ENCODE data around the gene ST6GALNAC6.
A peak's percentile ranks its signal among the peaks of the same experiment; 100 is the strongest.

ST6GALNAC6 gene

DNA sequence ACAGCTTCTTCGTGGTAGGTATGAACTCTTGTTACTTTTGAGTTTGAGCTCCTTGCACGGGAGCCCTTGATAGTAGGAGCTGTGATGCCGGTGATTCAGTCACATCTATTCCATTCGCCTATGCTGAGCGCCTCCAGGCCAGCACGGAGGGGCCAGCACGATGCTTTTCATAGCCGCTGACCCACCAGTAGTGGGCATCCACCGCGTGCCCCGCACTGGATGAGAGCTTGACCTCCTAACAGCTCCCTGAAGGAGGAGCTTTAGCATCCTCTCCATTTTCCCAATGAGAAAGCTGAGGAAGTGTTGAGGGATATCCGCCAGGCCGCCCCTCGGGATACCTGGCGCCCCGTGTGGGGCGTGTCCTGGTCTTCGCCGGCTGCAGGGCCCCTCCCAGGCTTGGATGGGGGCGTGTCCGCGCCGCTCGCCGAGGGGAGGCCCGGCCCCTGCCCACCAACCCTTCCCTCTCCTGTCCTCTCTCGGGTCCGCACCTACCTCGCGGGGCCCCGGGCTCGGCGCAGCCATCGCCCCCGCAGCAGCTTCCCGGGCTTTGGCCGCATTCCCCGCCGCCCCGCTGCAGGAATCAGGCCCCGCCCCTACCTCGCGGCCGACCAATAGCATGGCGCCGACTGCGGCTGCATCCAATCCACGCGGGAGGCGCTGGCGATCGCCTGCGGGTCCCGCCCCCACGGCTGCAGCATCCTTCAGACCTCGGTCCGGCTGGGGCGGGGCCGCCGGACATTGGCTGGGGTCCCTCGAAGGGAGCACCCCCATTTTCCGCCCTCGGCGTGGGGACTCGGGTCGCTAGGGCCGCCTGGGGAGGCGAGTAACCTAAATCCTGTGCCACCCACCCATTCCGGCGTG is 31.1 kb upstream of the ST6GALNAC6 start, which contains the start of gene PIP5KL1:
Gene PIP5KL1, minus strand, starts transcription at position 547 of the 861 bp plus-strand sequence. Its CDS starts 25 bp downstream, at position 522.
- Histone ChIP-seq H3K27me3 (no peaks in the 10 kb centered on the region), H3K4me1 (peaks cover 5% of the 10 kb centered on the region), H3K36me3 (no peaks in the 10 kb centered on the region), H3K4me3 (ENCODE audit: low read depth, low read length) (peak within 1 kb of the TSS; percentile 55), H3K9me3 (no peaks in the 10 kb centered on the region)
- peak; percentile 95 for DNase-seq
- TF ChIP-seq, protein P1, sequence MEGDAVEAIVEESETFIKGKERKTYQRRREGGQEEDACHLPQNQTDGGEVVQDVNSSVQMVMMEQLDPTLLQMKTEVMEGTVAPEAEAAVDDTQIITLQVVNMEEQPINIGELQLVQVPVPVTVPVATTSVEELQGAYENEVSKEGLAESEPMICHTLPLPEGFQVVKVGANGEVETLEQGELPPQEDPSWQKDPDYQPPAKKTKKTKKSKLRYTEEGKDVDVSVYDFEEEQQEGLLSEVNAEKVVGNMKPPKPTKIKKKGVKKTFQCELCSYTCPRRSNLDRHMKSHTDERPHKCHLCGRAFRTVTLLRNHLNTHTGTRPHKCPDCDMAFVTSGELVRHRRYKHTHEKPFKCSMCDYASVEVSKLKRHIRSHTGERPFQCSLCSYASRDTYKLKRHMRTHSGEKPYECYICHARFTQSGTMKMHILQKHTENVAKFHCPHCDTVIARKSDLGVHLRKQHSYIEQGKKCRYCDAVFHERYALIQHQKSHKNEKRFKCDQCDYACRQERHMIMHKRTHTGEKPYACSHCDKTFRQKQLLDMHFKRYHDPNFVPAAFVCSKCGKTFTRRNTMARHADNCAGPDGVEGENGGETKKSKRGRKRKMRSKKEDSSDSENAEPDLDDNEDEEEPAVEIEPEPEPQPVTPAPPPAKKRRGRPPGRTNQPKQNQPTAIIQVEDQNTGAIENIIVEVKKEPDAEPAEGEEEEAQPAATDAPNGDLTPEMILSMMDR (IDR thresholded peaks at IDR 0.05; ENCODE audit: low read depth, low read length), result peak; percentile 20; the same call in 1 of the 2 replicates

DNA sequence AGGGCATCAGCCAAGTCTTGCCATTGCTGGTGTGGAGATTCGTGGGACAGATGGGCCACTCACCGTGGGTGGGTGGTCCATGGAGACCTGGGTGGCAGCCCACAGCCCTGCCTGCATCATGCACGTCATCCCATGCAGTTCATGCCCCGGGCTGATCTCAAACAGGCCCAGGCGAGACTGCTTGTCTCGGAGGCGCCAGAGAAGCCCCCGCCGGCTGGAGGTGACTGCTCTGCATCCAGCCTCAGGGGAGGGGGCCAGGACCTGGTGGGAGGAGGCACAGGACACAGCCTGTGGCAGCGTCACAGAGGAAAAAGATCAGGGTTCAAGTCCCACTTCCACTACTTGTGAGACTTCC is 30.2 kb upstream of the ST6GALNAC6 start:
- DNase-seq, result peak; percentile 50
- Histone ChIP-seq H3K36me3 (no peaks in the 10 kb centered on the region), H3K4me3 (ENCODE audit: low read depth, low read length) (no peak overlapping the region), H3K9me3 (no peaks in the 10 kb centered on the region), H3K27me3 (no peaks in the 10 kb centered on the region), H3K4me1 (peaks cover 5% of the 10 kb centered on the region)
- TF ChIP-seq, protein P1 (IDR thresholded peaks at IDR 0.05; ENCODE audit: low read depth, low read length), result no peak

DNA sequence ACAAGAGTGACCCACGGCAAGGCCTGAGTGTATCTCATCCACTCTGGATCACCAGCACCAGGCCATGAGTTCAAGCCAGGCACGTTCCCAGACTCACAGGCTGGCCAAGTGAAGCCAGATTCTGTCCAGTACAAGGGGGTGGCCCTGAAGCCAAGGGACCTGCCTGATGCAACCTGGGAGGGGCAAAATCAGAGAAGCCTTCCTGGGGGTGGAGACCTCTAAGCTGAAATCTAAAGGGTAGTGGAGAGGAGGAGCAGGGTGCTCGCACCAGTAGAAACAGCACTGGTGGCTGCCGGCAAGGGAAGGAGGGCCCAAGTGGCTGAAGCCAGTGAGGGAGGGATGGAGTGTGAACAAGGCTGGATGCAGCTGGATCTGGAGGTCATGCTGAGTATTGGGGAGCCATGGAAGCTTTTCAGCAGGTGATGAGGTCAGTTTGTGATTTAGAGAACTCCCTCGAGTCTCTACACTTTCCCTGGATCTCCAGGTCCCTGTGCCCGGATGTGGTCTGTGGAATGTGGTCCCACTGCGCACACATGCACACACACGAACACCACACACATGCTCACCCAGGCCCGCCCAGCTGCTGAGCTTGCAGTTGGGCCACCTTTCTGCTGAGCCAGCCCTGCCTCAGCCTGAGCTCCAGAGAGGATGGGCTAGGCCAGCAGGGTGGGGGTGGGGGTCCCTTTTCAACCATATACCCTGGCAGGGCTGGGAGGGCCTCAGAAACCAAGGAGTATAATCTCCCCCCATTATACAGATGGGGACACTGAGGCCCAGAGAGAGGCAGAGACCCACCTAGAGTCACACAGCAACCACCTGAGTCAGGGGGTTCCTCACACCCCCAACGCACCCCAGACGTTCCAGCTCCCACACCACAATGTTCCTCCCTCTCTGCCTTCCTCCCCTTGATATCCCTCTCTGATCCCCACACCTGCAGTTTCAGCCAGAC is 29.5 kb upstream of the ST6GALNAC6 start:
- H3K4me1 ChIP-seq, result peaks cover 5% of the 10 kb centered on the region
- H3K27me3 ChIP-seq, result no peaks in the 10 kb centered on the region
- no peak for DNase-seq
- no peaks in the 10 kb centered on the region for H3K36me3 ChIP-seq
- no peak overlapping the region for H3K4me3 ChIP-seq (ENCODE audit: low read depth, low read length)
- no peaks in the 10 kb centered on the region for H3K9me3 ChIP-seq
- TF ChIP-seq, protein P1 (IDR thresholded peaks at IDR 0.05; ENCODE audit: low read depth, low read length), result no peak

DNA sequence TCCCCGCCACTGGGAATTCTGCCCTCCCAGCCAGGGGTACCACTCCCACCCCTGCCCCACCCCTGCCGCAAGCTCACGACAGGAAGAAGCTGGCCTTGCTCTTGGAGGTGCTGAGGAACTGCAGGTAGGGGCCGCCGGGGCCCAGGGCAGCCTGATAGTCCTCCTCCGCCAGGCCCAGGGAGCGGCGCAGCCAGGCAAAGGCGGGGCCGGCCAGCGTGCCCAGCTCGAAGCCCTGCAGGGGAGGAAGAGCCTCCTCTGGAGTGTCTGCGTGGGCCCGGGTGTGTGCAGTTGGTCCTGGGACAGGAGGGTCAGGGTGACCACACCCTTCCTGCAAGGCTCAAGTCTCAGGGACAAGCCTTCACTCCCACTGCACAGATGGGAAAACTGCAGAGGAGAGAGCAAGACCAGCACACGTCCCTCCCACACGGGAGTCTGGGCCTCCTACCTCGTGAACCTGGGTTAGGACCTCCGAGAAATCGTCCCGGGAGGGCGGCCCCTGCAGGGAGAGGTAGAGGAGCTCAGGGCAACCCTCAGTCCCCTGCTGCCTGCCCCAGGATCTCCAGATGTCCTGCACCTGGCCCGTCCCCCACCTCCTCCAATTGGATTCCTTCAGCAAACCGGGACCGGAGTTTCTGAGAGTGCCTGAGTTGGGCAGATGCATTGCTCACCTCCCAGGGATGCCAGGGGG is 28.7 kb upstream of the ST6GALNAC6 start:
- Histone ChIP-seq H3K4me3 (ENCODE audit: low read depth, low read length) (no peak overlapping the region), H3K36me3 (no peaks in the 10 kb centered on the region), H3K4me1 (peaks cover 5% of the 10 kb centered on the region), H3K27me3 (no peaks in the 10 kb centered on the region), H3K9me3 (no peaks in the 10 kb centered on the region)
- TF ChIP-seq, protein P1 (IDR thresholded peaks at IDR 0.05; ENCODE audit: low read depth, low read length), result no peak
- DNase-seq, result no peak

DNA sequence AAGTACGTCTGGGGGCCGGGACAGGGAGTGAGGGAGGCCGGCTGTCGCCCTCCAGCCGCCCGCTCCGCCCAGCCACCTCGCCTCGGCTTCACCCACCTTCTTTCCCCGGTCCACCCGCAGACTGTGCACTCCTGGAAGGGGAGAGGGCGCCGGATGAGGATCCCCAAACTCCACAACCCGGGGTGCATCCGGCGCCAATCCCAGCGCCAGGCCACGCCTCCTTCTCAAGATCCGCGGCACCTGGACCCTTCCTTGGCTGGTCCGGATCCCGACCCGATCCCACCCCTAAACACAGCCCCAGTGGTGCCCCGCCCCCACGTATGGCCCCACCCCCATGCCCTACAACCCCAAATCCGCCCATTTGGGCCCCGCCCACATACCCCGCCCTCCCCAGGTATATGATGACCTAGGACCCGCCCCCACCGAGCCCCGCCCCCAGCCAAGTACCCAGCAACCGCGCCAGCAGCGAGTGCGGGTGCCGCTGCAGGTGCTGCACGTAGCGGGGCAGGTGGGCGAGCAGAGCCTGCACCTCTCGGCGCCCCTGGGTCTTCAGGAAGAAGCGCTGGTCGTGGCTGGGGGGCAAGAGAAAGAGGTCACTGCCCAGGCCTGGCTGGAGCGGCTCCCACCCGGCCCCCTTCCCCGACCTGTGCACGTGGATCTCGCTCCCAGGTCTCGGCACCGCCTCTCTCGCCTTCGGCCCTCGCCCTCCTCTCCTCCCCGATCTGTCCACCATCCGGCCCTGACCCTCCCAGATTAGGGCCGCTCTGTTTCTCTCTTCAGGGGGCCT is 28.0 kb upstream of the ST6GALNAC6 start:
- Histone ChIP-seq H3K9me3 (no peaks in the 10 kb centered on the region), H3K27me3 (no peaks in the 10 kb centered on the region), H3K4me1 (peaks cover 9% of the 10 kb centered on the region), H3K36me3 (no peaks in the 10 kb centered on the region), H3K4me3 (ENCODE audit: low read depth, low read length) (no peak overlapping the region)
- TF ChIP-seq, protein P1 (IDR thresholded peaks at IDR 0.05; ENCODE audit: low read depth, low read length), result no peak
- DNase-seq, result no peak
